Right atrium auricular region (tissue), 2 donors: Measurements from ENCODE around the gene FGF1. TPM values are rescaled to one million over a fixed set of nuclear protein-coding genes. Genes with fewer than 3 reads are reported as not detected.

Experiments used
- DNase-seq: peaks from one replicate; pipeline ENCODE4 v3.0.0-alpha.2; 2019; ENCODE audit warnings: low spot score
- H3K27ac ChIP-seq, 2 donors: fragments of 200-600 bp; sonication (generic); 1 replicate in 1 of 2; 2 replicates in 1 of 2; pipeline ENCODE4 v1.5.1; 2016 to 2019
- H3K27me3 ChIP-seq, 2 donors: fragments of 200-600 bp; sonication (generic); one replicate each; pipeline versions ENCODE4 v1.5.1 to v1.6.0; 2017 to 2019
- H3K36me3 ChIP-seq: fragments of 200-600 bp; sonication (generic); one replicate; pipeline ENCODE4 v1.5.1; 2016
- H3K4me1 ChIP-seq, 2 donors: fragments of 200-600 bp; sonication (generic); one replicate each; pipeline versions ENCODE4 v1.5.1 to v1.6.0; 2017 to 2019
- H3K4me3 ChIP-seq, 2 donors: fragments of 200-600 bp; sonication (generic); 1 replicate in 1 of 2; 2 replicates in 1 of 2; pipeline ENCODE4 v1.5.1; 2017 to 2019; ENCODE audit warnings: mild to moderate bottlenecking in 1 of 2, moderate library complexity in 1 of 2
- H3K9me3 ChIP-seq, 2 donors: fragments of 200-600 bp; sonication (generic); one replicate each; pipeline ENCODE4 v1.5.1; 2019
- CTCF ChIP-seq, 2 donors: fragments of 200-600 bp; sonication (generic); IDR thresholded peaks; one replicate each; pipeline ENCODE4 v1.5.1; 2019; ENCODE audit warnings: antibody characterized with exemption in 2 of 2
- total RNA-seq, 2 donors: library from RNA; depleted of rRNA; stranded (reverse); fragments of >200 nt; gene quantifications; one replicate each; pipeline ENCODE4 v1.1.0, GENCODE V29; 2016

Gene FGF1
- total RNA-seq: 10 to 100 TPM; 35.3 to 47.9 TPM

GRCh38 chr5:142685418-142686209 is at the start of gene FGF1:
Gene FGF1, minus strand, starts transcription at chr5:142686090. Its CDS starts 71,963 bp downstream, at chr5:142614127.
- no peaks in the 10 kb centered on the region for H3K9me3 ChIP-seq
- no peaks in the 10 kb centered on the region for H3K36me3 ChIP-seq
- no peak for TF ChIP-seq CTCF (IDR thresholded peaks at IDR 0.05)
- H3K4me1 ChIP-seq: peaks cover 0 to 50% of the 10 kb centered on the region in 2 donors
- no peak for DNase-seq
- peak within 1 kb of the TSS; percentile 65 to 80 for H3K27ac ChIP-seq
- no peak within 1 kb of the TSS for H3K4me3 ChIP-seq
- no peaks in the 10 kb centered on the region for H3K27me3 ChIP-seq

DNA sequence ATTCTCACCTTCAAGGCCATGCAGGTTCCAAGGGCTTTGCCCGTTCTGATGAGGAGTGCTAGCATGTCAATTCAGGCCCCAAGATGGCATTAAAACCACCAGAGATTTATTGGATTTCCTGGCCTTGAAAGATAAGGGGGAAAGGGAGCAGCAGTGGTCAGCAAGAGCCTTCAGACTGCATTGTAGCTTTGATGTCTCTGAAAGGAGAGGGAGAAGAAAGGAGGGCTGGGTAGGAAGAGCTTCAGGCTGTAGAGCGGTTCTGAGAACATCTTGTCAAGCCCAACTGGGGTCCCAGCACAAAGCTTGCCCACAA is 41.8 kb upstream of the FGF1 start:
- TF ChIP-seq CTCF (IDR thresholded peaks at IDR 0.05): no peak
- H3K27me3 ChIP-seq: no peaks in the 10 kb centered on the region

GRCh38 chr5:142726188-142726731 is 40.4 kb upstream of the FGF1 start:
- peaks cover 0 to 14% of the 10 kb centered on the region in 2 donors for H3K4me1 ChIP-seq
- no peaks in the 10 kb centered on the region for H3K27me3 ChIP-seq
- H3K4me3 ChIP-seq: no peak overlapping the region
- H3K27ac ChIP-seq: no peak overlapping the region
- DNase-seq: no peak
- no peaks in the 10 kb centered on the region for H3K9me3 ChIP-seq
- H3K36me3 ChIP-seq: no peaks in the 10 kb centered on the region
- TF ChIP-seq CTCF (IDR thresholded peaks at IDR 0.05): no peak

More for the DNA sequence above, 41.8 kb upstream of the FGF1 start:
- Histone ChIP-seq H3K9me3 (no peaks in the 10 kb centered on the region), H3K36me3 (no peaks in the 10 kb centered on the region), H3K27ac (no peak overlapping the region), H3K4me3 (no peak overlapping the region), H3K4me1 (peaks cover 0 to 10% of the 10 kb centered on the region in 2 donors)
- no peak for DNase-seq

- H3K27me3 ChIP-seq: no peaks in the 10 kb centered on the region
- no peak for DNase-seq
- H3K9me3 ChIP-seq: no peaks in the 10 kb centered on the region
- H3K27ac ChIP-seq: no peak overlapping the region
- H3K36me3 ChIP-seq: no peaks in the 10 kb centered on the region
- H3K4me3 ChIP-seq: no peak overlapping the region
- peaks cover 0 to 17% of the 10 kb centered on the region in 2 donors for H3K4me1 ChIP-seq
- TF ChIP-seq CTCF (IDR thresholded peaks at IDR 0.05): no peak
Observed at GRCh38 chr5:142725231-142726187, 39.6 kb upstream of the FGF1 start.

- no peak overlapping the region for H3K4me3 ChIP-seq
- H3K36me3 ChIP-seq: no peaks in the 10 kb centered on the region
- H3K27ac ChIP-seq: no peak overlapping the region
- TF ChIP-seq CTCF (IDR thresholded peaks at IDR 0.05): no peak
- no peaks in the 10 kb centered on the region for H3K27me3 ChIP-seq
- no peak for DNase-seq
- peaks cover 0 to 17% of the 10 kb centered on the region in 2 donors for H3K4me1 ChIP-seq
- no peaks in the 10 kb centered on the region for H3K9me3 ChIP-seq
Observed at GRCh38 chr5:142724821-142725220, 38.9 kb upstream of the FGF1 start.
